Astrocyte (in vitro differentiated cells and primary cell): ENCODE results near the gene SNAPC3. TPM values are rescaled to one million over a fixed set of nuclear protein-coding genes. Genes with fewer than 3 reads are reported as not detected.

Source experiments
- DNase-seq: peaks from one replicate; pipeline ENCODE4 v3.0.0-alpha.2; 2010; ENCODE audit warnings: low read depth
- FAIRE-seq: peaks from 2 replicates; lab custom pipeline; 2011; peaks lifted over from hg19 to GRCh38; lab: Jason Lieb, UNC
- H2AFZ ChIP-seq: 2 replicates; pipeline ENCODE4 v1.6.0; 2012; ENCODE audit warnings: low read depth, low read length, inconsistent platforms
- H3K27ac ChIP-seq: 2 replicates; pipeline ENCODE4 v1.5.1; 2011; ENCODE audit warnings: low read depth, low read length, inconsistent platforms
- H3K27me3 ChIP-seq: 2 replicates; pipeline ENCODE4 v1.6.0; 2011; ENCODE audit warnings: low read length, inconsistent platforms; ENCODE audit not compliant: insufficient read depth
- H3K36me3 ChIP-seq: 2 replicates; pipeline ENCODE4 v1.5.1; 2011; ENCODE audit warnings: low read length, inconsistent platforms; ENCODE audit not compliant: insufficient read depth
- H3K4me1 ChIP-seq: 2 replicates; pipeline ENCODE4 v1.5.1; 2011; ENCODE audit warnings: low read length, inconsistent platforms; ENCODE audit not compliant: insufficient read depth
- H3K4me2 ChIP-seq: 2 replicates; pipeline ENCODE4 v1.6.0; 2012; ENCODE audit warnings: low read length, inconsistent platforms
- H3K4me3 ChIP-seq: 2 replicates; pipeline ENCODE4 v1.5.1; 2011; ENCODE audit warnings: low read depth, mild to moderate bottlenecking, low read length, inconsistent platforms; ENCODE audit not compliant: insufficient read depth
- H3K79me2 ChIP-seq: 2 replicates; pipeline ENCODE4 v1.6.0; 2012; ENCODE audit warnings: mild to moderate bottlenecking, low read length, inconsistent platforms; ENCODE audit not compliant: insufficient read depth
- H3K9ac ChIP-seq: 2 replicates; pipeline ENCODE4 v1.6.0; 2012; ENCODE audit warnings: mild to moderate bottlenecking, low read length, inconsistent platforms
- H3K9me3 ChIP-seq: 2 replicates; pipeline ENCODE4 v1.5.1; 2012; ENCODE audit warnings: low read depth, mild to moderate bottlenecking, low read length, inconsistent platforms; ENCODE audit not compliant: insufficient read depth
- H4K20me1 ChIP-seq: 2 replicates; pipeline ENCODE4 v1.6.0; 2012; ENCODE audit warnings: low read length, inconsistent platforms; ENCODE audit not compliant: insufficient read depth
- H3K27ac Mint-ChIP-seq: one replicate; pipeline ENCODE4 v1.8.0; 2021; ENCODE audit warnings: mild to moderate bottlenecking, mixed read lengths; ENCODE audit not compliant: unreplicated experiment
- H3K27me3 Mint-ChIP-seq: one replicate; pipeline ENCODE4 v1.8.0; 2021; ENCODE audit warnings: low read depth, mixed read lengths; ENCODE audit not compliant: unreplicated experiment
- H3K36me3 Mint-ChIP-seq: one replicate; pipeline ENCODE4 v1.8.0; 2021; ENCODE audit warnings: low read depth, mixed read lengths; ENCODE audit not compliant: unreplicated experiment
- H3K4me1 Mint-ChIP-seq: one replicate; pipeline ENCODE4 v1.8.0; 2021; ENCODE audit warnings: low read depth, mixed read lengths; ENCODE audit not compliant: unreplicated experiment
- H3K4me3 Mint-ChIP-seq: one replicate; pipeline ENCODE4 v1.8.0; 2021; ENCODE audit warnings: mild to moderate bottlenecking, moderate library complexity, mixed read lengths; ENCODE audit not compliant: unreplicated experiment
- H3K9me3 Mint-ChIP-seq: one replicate; pipeline ENCODE4 v1.8.0; 2021; ENCODE audit warnings: mild to moderate bottlenecking, mixed read lengths; ENCODE audit not compliant: unreplicated experiment
- CTCF ChIP-seq: IDR thresholded peaks from 2 replicates; pipeline ENCODE4 v1.5.1; 2011; ENCODE audit warnings: low read depth, mild to moderate bottlenecking, inconsistent platforms, low read length, moderate library complexity; ENCODE audit not compliant: insufficient read depth
- EZH2 ChIP-seq: IDR thresholded peaks from 2 replicates; pipeline ENCODE4 v1.6.1; 2012; ENCODE audit warnings: mild to moderate bottlenecking, low read length, inconsistent platforms; ENCODE audit not compliant: insufficient read depth
- total RNA-seq: library from RNA; stranded (reverse); gene quantifications from 2 replicates; pipeline ENCODE4 v1.2.1, GENCODE V29; 2021

Gene SNAPC3
- total RNA-seq, 1 donor from 2014 or later: 40.3 TPM

GRCh38 chr9:15416880-15417279, 5.8 kb upstream of the SNAPC3 start:
- Mint-ChIP-seq H3K36me3 (no peaks in the 10 kb centered on the region), H3K4me3 (no peak overlapping the region), H3K27me3 (peaks cover 4% of the 10 kb centered on the region), H3K4me1 (peaks cover under 1% of the 10 kb centered on the region), H3K27ac (no peak overlapping the region), H3K9me3 (no peaks in the 10 kb centered on the region)
- Histone ChIP-seq H3K9ac (no peak overlapping the region), H3K36me3 (no peaks in the 10 kb centered on the region), H3K4me1 (peaks cover under 1% of the 10 kb centered on the region), H3K27ac (no peak overlapping the region), H3K4me3 (no peak overlapping the region), H3K27me3 (no peaks in the 10 kb centered on the region), H4K20me1 (no peaks in the 10 kb centered on the region), H2AFZ (no peak overlapping the region), H3K4me2 (no peak overlapping the region), H3K79me2 (no peaks in the 10 kb centered on the region), H3K9me3 (no peaks in the 10 kb centered on the region)
- DNase-seq (no peak), FAIRE-seq (no peak)
- TF ChIP-seq EZH2 (no peak), CTCF (peak; percentile 26)

GRCh38 chr9:15417626-15418025, 5.0 kb upstream of the SNAPC3 start:
- no peaks in the 10 kb centered on the region for H3K9me3 Mint-ChIP-seq
- Histone ChIP-seq H3K27ac (no peak overlapping the region), H3K27me3 (no peaks in the 10 kb centered on the region), H3K79me2 (peaks cover under 1% of the 10 kb centered on the region), H2AFZ (no peak overlapping the region), H3K4me2 (no peak overlapping the region), H3K4me3 (no peak overlapping the region), H3K9ac (no peak overlapping the region), H3K36me3 (no peaks in the 10 kb centered on the region), H3K9me3 (no peaks in the 10 kb centered on the region), H3K4me1 (peaks cover 5% of the 10 kb centered on the region), H4K20me1 (no peaks in the 10 kb centered on the region)
- H3K4me1 Mint-ChIP-seq: peaks cover 5% of the 10 kb centered on the region
- peaks cover 4% of the 10 kb centered on the region for H3K27me3 Mint-ChIP-seq
- no peak for TF ChIP-seq EZH2
- TF ChIP-seq CTCF: no peak
- DNase-seq: no peak
- FAIRE-seq: no peak
- no peaks in the 10 kb centered on the region for H3K36me3 Mint-ChIP-seq
- H3K4me3 Mint-ChIP-seq: no peak overlapping the region
- H3K27ac Mint-ChIP-seq: no peak overlapping the region

- H3K4me3 ChIP-seq: no peak overlapping the region
- H3K27ac ChIP-seq: no peak overlapping the region
- FAIRE-seq: no peak
- DNase-seq: no peak
- peaks cover 4% of the 10 kb centered on the region for H3K27me3 Mint-ChIP-seq
- no peak overlapping the region for H2AFZ ChIP-seq
- peaks cover 17% of the 10 kb centered on the region for H4K20me1 ChIP-seq
- H3K36me3 Mint-ChIP-seq: no peaks in the 10 kb centered on the region
- peaks cover 10% of the 10 kb centered on the region for H3K4me1 ChIP-seq
- TF ChIP-seq CTCF (no peak), EZH2 (no peak)
- H3K4me1 Mint-ChIP-seq: peaks cover 7% of the 10 kb centered on the region
- no peak overlapping the region for H3K4me3 Mint-ChIP-seq
- H3K27ac Mint-ChIP-seq: no peak overlapping the region
- no peaks in the 10 kb centered on the region for H3K27me3 ChIP-seq
- peaks cover 10% of the 10 kb centered on the region for H3K36me3 ChIP-seq
- no peak overlapping the region for H3K4me2 ChIP-seq
- H3K9ac ChIP-seq: no peak overlapping the region
- no peaks in the 10 kb centered on the region for H3K9me3 Mint-ChIP-seq
- H3K79me2 ChIP-seq: peaks cover 32% of the 10 kb centered on the region
- H3K9me3 ChIP-seq: no peaks in the 10 kb centered on the region
These were observed 1.9 kb upstream of the SNAPC3 start for GRCh38 chr9:15420796-15421195.
